Nephron progenitor cell (in vitro differentiated cells): Measurements from ENCODE around the gene FIGNL1.

Experiments used
- DNase-seq: peaks from one replicate; pipeline ENCODE4 v3.0.0; 2021
- H3K27ac Mint-ChIP-seq: 2 replicates; pipeline ENCODE4 v1.8.0; 2021; ENCODE audit warnings: mild to moderate bottlenecking, moderate library complexity, mixed read lengths
- H3K27me3 Mint-ChIP-seq: 2 replicates; pipeline ENCODE4 v1.8.0; 2021; ENCODE audit warnings: mild to moderate bottlenecking, low read depth, mixed read lengths; ENCODE audit not compliant: poor library complexity
- H3K36me3 Mint-ChIP-seq: 2 replicates; pipeline ENCODE4 v1.8.0; 2021; ENCODE audit warnings: low read depth, mixed read lengths
- H3K4me1 Mint-ChIP-seq: 2 replicates; pipeline ENCODE4 v1.8.0; 2021; ENCODE audit warnings: mixed read lengths
- H3K4me3 Mint-ChIP-seq: 2 replicates; pipeline ENCODE4 v1.8.0; 2021; ENCODE audit warnings: mild to moderate bottlenecking, moderate library complexity, mixed read lengths
- H3K9me3 Mint-ChIP-seq: 2 replicates; pipeline ENCODE4 v1.8.0; 2021; ENCODE audit warnings: mild to moderate bottlenecking, moderate library complexity, mixed read lengths
- CTCF ChIP-seq: fragments of 200-600 bp; sonication (generic); IDR thresholded peaks from 2 replicates; pipeline ENCODE4 v1.5.0; 2021; ENCODE audit warnings: antibody characterized with exemption

Gene FIGNL1

DNA sequence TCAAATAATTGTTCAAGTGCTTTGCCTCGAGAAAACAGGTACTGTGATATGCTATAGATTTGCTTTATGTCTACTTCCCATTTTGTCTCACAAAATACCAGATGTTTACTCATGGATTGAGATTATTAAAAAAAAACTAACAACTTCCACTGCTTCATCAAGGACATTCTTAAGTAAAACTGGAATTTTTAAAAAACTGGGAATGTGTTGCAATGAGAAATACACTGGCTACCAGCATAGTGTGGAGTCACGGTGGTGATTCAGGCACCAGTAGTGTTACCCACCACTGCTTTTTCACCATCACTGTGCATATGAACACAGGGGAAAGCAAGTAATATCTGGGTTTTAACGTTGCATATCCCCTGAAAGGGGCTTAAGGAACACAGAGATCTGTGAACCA lies 21.2 kb downstream of the FIGNL1 start:
- DNase-seq = no peak
- Mint-ChIP-seq H3K9me3 (no peaks in the 10 kb centered on the region), H3K27ac (no peak overlapping the region), H3K4me1 (no peaks in the 10 kb centered on the region), H3K4me3 (no peak overlapping the region), H3K27me3 (peaks cover 3% of the 10 kb centered on the region), H3K36me3 (no peaks in the 10 kb centered on the region)
- TF ChIP-seq CTCF = no peak

DNA sequence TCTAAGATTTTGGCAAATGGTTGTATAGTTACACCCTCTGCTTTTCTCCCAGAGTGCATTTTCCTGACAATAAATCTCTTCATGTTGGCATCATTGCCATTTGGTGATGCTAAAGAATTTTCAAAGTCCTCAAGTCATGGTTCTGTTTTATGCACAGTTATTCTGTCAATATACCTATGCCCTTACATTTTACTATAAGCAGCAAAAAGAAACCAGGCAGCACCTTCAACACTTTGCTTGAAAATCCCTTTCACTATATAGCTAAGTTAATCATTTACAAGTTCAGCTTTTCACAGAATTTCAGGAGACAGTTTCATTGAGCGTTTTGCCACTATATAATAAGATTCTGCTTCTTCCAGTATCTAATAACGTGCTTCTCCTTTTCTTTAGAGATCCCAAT lies 22.6 kb downstream of the FIGNL1 start:
- H3K27ac Mint-ChIP-seq = no peak overlapping the region
- no peaks in the 10 kb centered on the region for H3K4me1 Mint-ChIP-seq
- no peaks in the 10 kb centered on the region for H3K36me3 Mint-ChIP-seq
- H3K9me3 Mint-ChIP-seq = no peaks in the 10 kb centered on the region
- H3K4me3 Mint-ChIP-seq = no peak overlapping the region
- TF ChIP-seq CTCF = no peak
- peaks cover 3% of the 10 kb centered on the region for H3K27me3 Mint-ChIP-seq
- DNase-seq = no peak

GRCh38 chr7:50426280-50427045 lies 23.7 kb downstream of the FIGNL1 start:
- Mint-ChIP-seq H3K4me3 (no peak overlapping the region), H3K4me1 (no peaks in the 10 kb centered on the region), H3K36me3 (no peaks in the 10 kb centered on the region), H3K27me3 (peaks cover 3% of the 10 kb centered on the region), H3K27ac (no peak overlapping the region), H3K9me3 (no peaks in the 10 kb centered on the region)
- no peak for DNase-seq
- TF ChIP-seq CTCF = no peak

DNA sequence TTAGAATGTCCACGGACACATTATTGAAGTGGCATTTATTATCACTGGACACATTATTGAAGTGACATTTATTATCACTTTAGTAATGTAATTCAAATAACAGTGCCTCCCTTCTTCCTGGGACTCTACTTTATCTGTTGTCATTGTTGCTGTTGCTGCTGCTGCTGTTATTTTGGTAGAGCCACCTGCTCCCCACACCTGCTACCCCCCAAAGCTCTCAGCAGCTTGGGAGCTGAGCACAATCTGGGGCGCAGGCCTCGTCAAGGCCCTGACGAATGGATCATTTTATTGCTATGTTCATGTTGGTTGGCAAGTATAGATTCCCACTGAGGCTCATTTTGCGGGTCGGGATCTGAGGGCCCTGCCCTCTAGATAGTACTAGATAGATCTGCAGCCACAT lies 24.8 kb downstream of the FIGNL1 start:
- Mint-ChIP-seq H3K4me3 (no peak overlapping the region), H3K9me3 (no peaks in the 10 kb centered on the region), H3K4me1 (no peaks in the 10 kb centered on the region)

DNA sequence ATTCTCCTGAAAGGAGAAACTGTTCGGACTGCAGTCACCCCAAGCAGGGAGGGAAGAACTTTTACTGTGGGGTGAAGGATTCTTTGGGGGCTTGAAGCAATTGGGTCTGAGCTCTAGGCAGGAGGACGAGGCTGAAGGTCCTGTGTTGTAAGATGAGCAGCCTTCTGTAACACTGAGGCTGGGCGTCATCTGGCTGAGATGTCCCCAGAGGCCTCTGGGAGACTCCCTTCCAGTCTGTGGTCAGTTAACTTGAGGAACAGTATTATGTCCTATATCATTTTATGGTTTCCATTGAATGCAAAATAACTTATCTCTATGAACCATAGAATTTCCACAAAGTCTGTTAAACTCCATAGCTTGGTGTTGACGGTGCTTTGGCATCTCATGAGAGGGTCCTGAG lies 26.3 kb downstream of the FIGNL1 start:
- no peak for TF ChIP-seq CTCF
- no peaks in the 10 kb centered on the region for H3K36me3 Mint-ChIP-seq
- no peak overlapping the region for H3K27ac Mint-ChIP-seq
- peaks cover 4% of the 10 kb centered on the region for H3K4me1 Mint-ChIP-seq
- no peak overlapping the region for H3K4me3 Mint-ChIP-seq
- peaks cover 3% of the 10 kb centered on the region for H3K27me3 Mint-ChIP-seq
- H3K9me3 Mint-ChIP-seq = no peaks in the 10 kb centered on the region
- DNase-seq = no peak

More for the DNA sequence above, 24.8 kb downstream of the FIGNL1 start:
- Mint-ChIP-seq H3K36me3 (no peaks in the 10 kb centered on the region), H3K27me3 (peaks cover 3% of the 10 kb centered on the region), H3K27ac (no peak overlapping the region)
- DNase-seq = no peak
- no peak for TF ChIP-seq CTCF

DNA sequence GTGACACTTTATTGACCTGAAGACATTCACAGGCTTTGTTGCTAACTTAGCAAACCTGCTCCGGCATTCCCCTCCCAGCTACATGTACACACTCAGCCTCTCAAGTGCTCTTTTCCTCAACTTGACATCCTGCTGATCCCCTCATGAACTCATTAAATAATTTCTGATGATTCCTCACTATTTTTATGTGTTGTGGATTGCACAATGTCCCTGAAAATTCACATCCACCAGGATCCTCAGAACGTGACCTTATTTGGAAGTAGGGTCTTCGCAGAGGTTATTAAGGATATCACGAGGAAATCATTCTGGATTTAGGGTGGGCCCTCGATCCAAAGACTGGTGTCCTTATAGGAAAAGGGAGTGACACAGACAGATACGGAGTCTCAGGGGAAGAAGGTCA lies 27.3 kb downstream of the FIGNL1 start:
- H3K9me3 Mint-ChIP-seq = no peaks in the 10 kb centered on the region
- no peak for DNase-seq
- no peaks in the 10 kb centered on the region for H3K36me3 Mint-ChIP-seq
- no peak overlapping the region for H3K4me3 Mint-ChIP-seq
- no peak for TF ChIP-seq CTCF
- H3K4me1 Mint-ChIP-seq = peaks cover 10% of the 10 kb centered on the region
- H3K27me3 Mint-ChIP-seq = peaks cover 3% of the 10 kb centered on the region
- no peak overlapping the region for H3K27ac Mint-ChIP-seq
